Caco-2 (cell line): ENCODE data around the gene RBM39. TPM values are rescaled to one million over a fixed set of nuclear protein-coding genes. Genes with fewer than 3 reads are reported as not detected.
A peak's percentile ranks its signal among the peaks of the same experiment; 100 is the strongest.

Experiments used
- BruUV-seq: library from RNA; stranded (reverse); fragments of 400-500 nt; replicated peaks from 2 replicates; lab custom pipeline; 2021; lab: Mats Ljungman, UMichigan
- CTCF ChIA-PET: fragments of 300-600 bp; sonication (Branson Sonifier 250); formaldehyde crosslinking; loops from one replicate; lab custom pipeline; 2022; ENCODE audit warnings: antibody characterized with exemption; lab: Charles Lee
- POLR2A ChIA-PET: fragments of 300-600 bp; sonication (Branson Sonifier 250); formaldehyde crosslinking; loops from one replicate; lab custom pipeline; 2022; ENCODE audit warnings: antibody characterized with exemption; lab: Charles Lee
- DNase-seq, 2 experiments: peaks; one replicate each; pipeline versions ENCODE4 v3.0.0 to v3.0.0-alpha.2; 2020 to 2022
- H3K27me3 ChIP-seq: replicated peaks from 2 replicates; pipeline ENCODE4 v1.6.0; 2011; ENCODE audit warnings: low read length; ENCODE audit not compliant: control insufficient read depth, insufficient read depth
- H3K36me3 ChIP-seq: 2 replicates; pipeline ENCODE4 v1.5.1; 2011; ENCODE audit warnings: low read length; ENCODE audit not compliant: control insufficient read depth, insufficient read depth
- H3K4me1 ChIP-seq: fragments of 250-450 bp; sonication (Bioruptor Pico); 2 replicates; pipeline ENCODE4 v1.5.1; 2020; ENCODE audit warnings: mild to moderate bottlenecking
- H3K4me3 ChIP-seq: 2 replicates; pipeline ENCODE4 v1.5.1; 2011; ENCODE audit warnings: low read depth, mild to moderate bottlenecking, control low read depth, low read length
- H3K9me3 ChIP-seq: fragments of 250-450 bp; sonication (Bioruptor Pico); 2 replicates; pipeline ENCODE4 v1.5.1; 2020; ENCODE audit warnings: mild to moderate bottlenecking, moderate library complexity
- H3K27ac Mint-ChIP-seq: one replicate; pipeline ENCODE4 v1.8.0; 2022; ENCODE audit warnings: mixed read lengths; ENCODE audit not compliant: unreplicated experiment
- H3K27me3 Mint-ChIP-seq: one replicate; pipeline ENCODE4 v1.8.0; 2022; ENCODE audit warnings: mixed read lengths; ENCODE audit not compliant: insufficient read depth, unreplicated experiment
- H3K36me3 Mint-ChIP-seq: one replicate; pipeline ENCODE4 v1.8.0; 2022; ENCODE audit warnings: mild to moderate bottlenecking, mixed read lengths; ENCODE audit not compliant: insufficient read depth, unreplicated experiment
- H3K4me1 Mint-ChIP-seq: one replicate; pipeline ENCODE4 v1.8.0; 2022; ENCODE audit warnings: low read depth, mixed read lengths; ENCODE audit not compliant: unreplicated experiment
- H3K4me3 Mint-ChIP-seq: one replicate; pipeline ENCODE4 v1.8.0; 2022; ENCODE audit warnings: mild to moderate bottlenecking, moderate library complexity, mixed read lengths; ENCODE audit not compliant: unreplicated experiment
- H3K9me3 Mint-ChIP-seq: one replicate; pipeline ENCODE4 v1.8.0; 2022; ENCODE audit warnings: mixed read lengths; ENCODE audit not compliant: unreplicated experiment
- CTCF ChIP-seq, 2 experiments: fragments of 200-600 bp in 1 of 2; IDR thresholded peaks; 1 replicate in 1 of 2; 2 replicates in 1 of 2; pipeline versions ENCODE4 v1.5.1 to v1.8.0; 2011 to 2022; ENCODE audit warnings: antibody characterized with exemption in 1 of 2, control low read depth in 1 of 2, inconsistent platforms in 1 of 2, low read depth in 1 of 2, low read length in 1 of 2, mild to moderate bottlenecking in 1 of 2, moderate library complexity in 1 of 2; ENCODE audit not compliant: insufficient read depth in 1 of 2, severe bottlenecking in 1 of 2, unreplicated experiment in 1 of 2
- intact Hi-C: fragments of 100-400 bp; cut with micrococcal nuclease; formaldehyde crosslinking; loops from one replicate; pipeline ENCODE4 v1.10.0; 2022; ENCODE audit not compliant: unreplicated experiment
- total RNA-seq: library from RNA; stranded (reverse); gene quantifications from 2 replicates; pipeline ENCODE4 v1.2.3, GENCODE V29; 2022

RBM39 gene
- total RNA-seq, 1 experiment from 2014 or later, result 750 TPM

GRCh38 chr20:35661053-35661452, 81.0 kb downstream of the RBM39 start:
- Mint-ChIP-seq H3K9me3 (no peaks in the 10 kb centered on the region), H3K27me3 (no peaks in the 10 kb centered on the region), H3K27ac (no peak overlapping the region), H3K4me3 (no peak overlapping the region), H3K4me1 (peaks cover 28% of the 10 kb centered on the region), H3K36me3 (peaks cover 40% of the 10 kb centered on the region)
- Histone ChIP-seq H3K4me1 (peaks cover 30% of the 10 kb centered on the region), H3K27me3 (no peaks in the 10 kb centered on the region), H3K36me3 (no peaks in the 10 kb centered on the region), H3K9me3 (no peaks in the 10 kb centered on the region), H3K4me3 (no peak overlapping the region)
- ChIA-PET POLR2A (interaction anchor here (1.0 to 2.0 kb wide), 2 partner anchors 46 to 82 kb away, joined by 5 read pairs; partner anchors contain the start of gene SPAG4), CTCF (interaction anchor here (1.0 kb wide), 1 partner anchor 44 kb away, joined by 3 read pairs; no protein-coding TSS in a partner anchor)
- BruUV-seq, result no TSS peak
- TF ChIP-seq CTCF (IDR thresholded peaks at IDR 0.05; ENCODE audit: insufficient read depth in 1 of 2, low read depth in 1 of 2, low read length in 1 of 2, severe bottlenecking in 1 of 2, unreplicated experiment in 1 of 2), result no peak
- intact Hi-C loops, result loop anchor here (10.0 kb wide), 1 partner anchor 96 kb away; no protein-coding TSS in a partner anchor
- no peak for DNase-seq

- Mint-ChIP-seq H3K4me3 (no peak overlapping the region), H3K27me3 (no peaks in the 10 kb centered on the region), H3K27ac (no peak overlapping the region), H3K36me3 (peaks cover 42% of the 10 kb centered on the region), H3K4me1 (peaks cover 28% of the 10 kb centered on the region), H3K9me3 (no peaks in the 10 kb centered on the region)
- H3K4me1 ChIP-seq, result peaks cover 30% of the 10 kb centered on the region
- ChIA-PET POLR2A (interaction anchor here (1.0 to 2.0 kb wide), 2 partner anchors 45 to 83 kb away, joined by 5 read pairs; partner anchors contain the start of gene SPAG4), CTCF (interaction anchor here (0.7 to 1.2 kb wide), 5 partner anchors 24 to 293 kb away, joined by 3 to 5 read pairs (median 4); partner anchors contain the start of genes NFS1 and ROMO1)
- no TSS peak for BruUV-seq
- peak in 1 of 2 experiments; percentile 32 for DNase-seq
- intact Hi-C loops, result loop anchor here (10.0 kb wide), 1 partner anchor 96 kb away; no protein-coding TSS in a partner anchor
- H3K9me3 ChIP-seq, result no peaks in the 10 kb centered on the region
- TF ChIP-seq CTCF (IDR thresholded peaks at IDR 0.05; ENCODE audit: insufficient read depth in 1 of 2, low read depth in 1 of 2, low read length in 1 of 2, severe bottlenecking in 1 of 2, unreplicated experiment in 1 of 2), result no peak
- no peak overlapping the region for H3K4me3 ChIP-seq
- H3K36me3 ChIP-seq, result no peaks in the 10 kb centered on the region
- no peaks in the 10 kb centered on the region for H3K27me3 ChIP-seq
Observed at GRCh38 chr20:35660122-35660937, 81.7 kb downstream of the RBM39 start.

- H3K4me3 Mint-ChIP-seq, result no peak overlapping the region
- H3K27me3 ChIP-seq, result no peaks in the 10 kb centered on the region
- TF ChIP-seq CTCF (IDR thresholded peaks at IDR 0.05; ENCODE audit: insufficient read depth in 1 of 2, low read depth in 1 of 2, low read length in 1 of 2, severe bottlenecking in 1 of 2, unreplicated experiment in 1 of 2), result no peak
- H3K36me3 ChIP-seq, result peaks cover 9% of the 10 kb centered on the region
- H3K9me3 ChIP-seq, result no peaks in the 10 kb centered on the region
- no peaks in the 10 kb centered on the region for H3K27me3 Mint-ChIP-seq
- peaks cover 18% of the 10 kb centered on the region for H3K4me1 Mint-ChIP-seq
- H3K4me1 ChIP-seq, result peaks cover 19% of the 10 kb centered on the region
- CTCF ChIA-PET, result no interaction called here
- intact Hi-C loops, result no loop called here
- peaks cover 17% of the 10 kb centered on the region for H3K36me3 Mint-ChIP-seq
- no peak overlapping the region for H3K27ac Mint-ChIP-seq
- POLR2A ChIA-PET, result no interaction called here
- no TSS peak for BruUV-seq
- H3K4me3 ChIP-seq, result no peak overlapping the region
- DNase-seq, result no peak
- H3K9me3 Mint-ChIP-seq, result no peaks in the 10 kb centered on the region
Observed at GRCh38 chr20:35657271-35657670, 84.8 kb downstream of the RBM39 start.
